HuH-7 (cell line): Measurements from ENCODE around the gene MPHOSPH9.
"Not testable (repeated sequence)": the region's sequence is repeated elsewhere in the genome, so short reads cannot be mapped to it uniquely, and the experiment has no call there.

ENCODE experiments used
- DNase-seq: peaks from one replicate; pipeline ENCODE4 v3.0.0; 2011; ENCODE audit warnings: low spot score

The MPHOSPH9 gene

DNA sequence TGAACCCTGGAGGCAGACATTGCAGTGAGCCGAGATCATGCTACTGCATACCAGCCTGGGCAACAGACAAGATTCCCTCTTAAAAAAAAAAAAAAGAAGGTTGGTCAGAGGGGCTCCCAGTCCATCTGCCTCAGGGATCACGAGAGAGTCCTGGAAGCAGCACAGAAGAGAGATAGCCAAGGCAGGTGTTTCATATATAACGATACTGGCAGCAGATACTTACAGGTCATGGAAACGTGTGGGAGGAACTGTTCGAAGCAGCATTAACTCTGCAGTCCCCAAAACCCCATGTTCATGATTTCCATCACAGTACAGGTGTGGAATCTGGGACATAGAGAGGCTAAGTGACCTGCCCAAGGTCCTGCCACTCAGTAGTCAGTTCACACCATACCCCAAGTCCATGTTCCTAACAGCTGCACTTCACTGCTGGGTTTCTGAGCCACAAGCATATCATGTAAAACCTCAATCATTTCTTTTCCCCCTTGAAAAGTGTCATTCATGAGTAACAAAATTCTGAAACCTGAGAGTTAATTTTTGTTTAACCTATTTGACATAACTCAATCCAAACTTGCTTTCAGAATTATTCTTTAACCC lies 22.0 kb upstream of the MPHOSPH9 start:
- DNase-seq, result no peak

DNA sequence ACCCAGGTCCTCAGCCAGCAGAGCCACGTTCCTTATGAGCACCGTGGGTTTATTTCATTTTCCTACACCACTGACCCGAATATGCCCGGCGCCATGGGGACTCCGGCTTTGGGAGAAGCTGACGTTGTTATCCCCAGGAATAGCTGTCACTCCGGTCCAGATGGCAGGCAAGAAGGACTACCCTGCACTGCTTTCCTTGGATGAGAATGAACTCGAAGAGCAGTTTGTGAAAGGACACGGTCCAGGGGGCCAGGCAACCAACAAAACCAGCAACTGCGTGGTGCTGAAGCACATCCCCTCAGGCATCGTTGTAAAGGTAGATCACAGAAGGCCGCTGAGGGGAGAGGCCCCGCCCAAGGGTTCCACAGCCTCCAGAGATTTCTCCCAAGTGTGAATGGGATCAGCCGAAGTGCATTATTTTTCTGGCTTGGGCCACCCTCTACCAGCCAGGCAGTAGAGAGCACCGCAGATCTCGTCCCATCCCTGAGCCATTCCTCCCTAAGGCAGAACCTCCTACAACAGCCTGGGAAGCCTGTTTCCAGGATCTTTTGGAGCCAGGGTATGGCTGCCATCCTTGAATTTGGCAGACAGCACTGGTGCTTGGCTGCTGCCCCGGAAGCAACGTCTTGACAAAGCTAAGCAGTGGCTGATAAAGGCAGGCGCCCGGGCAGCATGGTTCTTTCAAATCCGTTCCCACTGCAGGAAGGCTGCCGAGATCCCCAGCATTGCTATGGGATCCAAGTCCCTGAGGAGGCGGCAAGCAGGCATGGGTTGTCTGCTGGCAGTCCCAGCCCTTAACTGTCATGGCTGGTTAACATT lies 20.9 kb upstream of the MPHOSPH9 start:
- DNase-seq, result no peak

DNA sequence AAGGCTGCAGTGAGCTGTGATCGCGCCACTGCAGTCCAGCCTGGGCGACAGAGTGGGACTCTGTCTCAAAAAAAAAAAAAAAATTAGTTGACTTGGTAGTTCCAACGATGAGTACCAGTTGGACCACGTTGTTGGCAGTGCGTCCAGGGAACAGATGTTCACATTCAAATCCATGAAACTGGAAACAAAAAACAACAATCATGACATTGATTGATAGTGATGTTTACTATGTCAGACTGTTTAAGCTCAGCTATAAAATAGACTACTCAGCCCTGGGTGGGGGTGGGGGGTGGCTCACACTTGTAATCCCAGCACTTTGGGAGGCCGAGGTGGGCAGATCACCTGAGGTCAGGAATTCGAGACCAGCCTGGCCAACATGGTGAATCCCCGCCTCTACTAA lies 19.4 kb upstream of the MPHOSPH9 start:
- DNase-seq, result not testable (repeated sequence)

DNA sequence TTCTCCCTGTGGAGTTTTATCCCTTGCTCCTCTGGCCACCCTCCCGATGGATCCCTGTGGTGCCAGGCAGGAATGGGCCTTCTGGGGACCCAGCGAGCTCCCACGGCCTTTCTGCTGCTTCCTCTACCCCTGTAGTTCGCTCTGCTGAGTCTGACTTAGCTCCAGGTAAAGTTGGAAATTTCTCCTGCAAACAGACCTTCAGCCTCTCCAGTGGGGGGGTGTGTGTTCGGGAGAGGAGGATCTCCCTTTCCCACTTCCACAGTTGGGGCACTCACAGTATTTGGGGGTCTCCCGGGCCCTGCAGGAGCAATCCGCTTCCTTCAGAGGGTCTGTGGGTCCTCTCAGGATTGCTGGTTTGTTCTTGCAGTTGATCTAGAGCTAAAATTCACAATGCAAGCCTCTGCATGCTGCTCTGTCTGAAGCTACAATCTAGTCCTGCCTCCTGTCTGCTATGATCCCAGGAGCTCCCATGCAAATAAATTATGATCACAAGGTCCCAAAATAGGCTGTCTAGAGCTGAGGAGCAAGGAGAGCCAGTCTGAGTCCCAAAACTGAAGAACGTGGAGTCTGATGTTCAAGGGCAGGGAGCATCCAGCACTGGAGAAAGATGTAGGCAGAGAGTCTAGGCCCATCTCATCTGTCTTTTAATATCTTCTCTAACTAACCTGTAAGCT lies 18.6 kb upstream of the MPHOSPH9 start:
- DNase-seq, result no peak

DNA sequence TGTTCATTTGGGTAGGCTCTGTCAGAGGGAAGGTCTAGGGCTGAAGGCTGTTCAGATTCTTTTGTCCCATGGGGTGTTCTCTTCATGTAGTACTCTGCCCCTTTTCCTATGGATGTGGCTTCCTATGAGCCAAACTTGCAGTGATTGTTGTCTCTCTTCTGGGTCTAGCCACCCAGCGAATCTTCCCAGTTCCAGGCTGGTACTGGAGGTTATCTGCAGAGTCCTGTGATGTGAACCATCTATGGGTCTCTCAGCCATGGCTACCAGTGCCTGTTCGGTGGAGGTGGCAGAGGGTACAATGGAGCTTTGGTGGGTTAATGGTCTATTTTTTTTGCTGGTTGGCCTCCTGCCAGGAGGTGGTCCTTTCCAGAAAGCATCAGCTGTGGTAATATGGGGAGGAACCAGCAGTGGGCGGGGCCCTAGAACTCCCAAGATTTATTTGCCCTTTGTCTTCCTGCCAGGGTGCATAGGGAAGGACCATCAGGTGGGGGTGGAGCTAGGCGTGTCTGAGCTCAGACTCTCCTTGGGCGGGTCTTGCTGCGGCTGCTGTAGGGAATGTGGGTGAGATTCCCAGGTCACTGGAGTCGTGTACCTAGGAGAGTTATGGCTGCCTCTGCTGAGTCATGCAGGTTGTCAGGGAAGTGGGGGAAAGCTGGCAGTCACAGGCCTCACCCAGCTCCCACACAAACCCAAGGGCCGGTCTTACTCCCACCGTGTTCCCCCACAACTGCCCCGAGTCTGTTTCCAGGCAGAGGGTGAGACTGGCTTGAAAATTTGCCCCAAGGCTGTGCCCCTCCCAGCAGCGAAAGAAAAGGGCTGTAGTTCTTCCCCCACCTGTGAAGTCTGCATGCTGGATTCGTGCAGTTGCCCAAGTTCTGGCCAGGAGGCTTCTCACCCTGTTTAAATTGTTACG lies 17.8 kb upstream of the MPHOSPH9 start:
- DNase-seq, result peak; percentile 56

DNA sequence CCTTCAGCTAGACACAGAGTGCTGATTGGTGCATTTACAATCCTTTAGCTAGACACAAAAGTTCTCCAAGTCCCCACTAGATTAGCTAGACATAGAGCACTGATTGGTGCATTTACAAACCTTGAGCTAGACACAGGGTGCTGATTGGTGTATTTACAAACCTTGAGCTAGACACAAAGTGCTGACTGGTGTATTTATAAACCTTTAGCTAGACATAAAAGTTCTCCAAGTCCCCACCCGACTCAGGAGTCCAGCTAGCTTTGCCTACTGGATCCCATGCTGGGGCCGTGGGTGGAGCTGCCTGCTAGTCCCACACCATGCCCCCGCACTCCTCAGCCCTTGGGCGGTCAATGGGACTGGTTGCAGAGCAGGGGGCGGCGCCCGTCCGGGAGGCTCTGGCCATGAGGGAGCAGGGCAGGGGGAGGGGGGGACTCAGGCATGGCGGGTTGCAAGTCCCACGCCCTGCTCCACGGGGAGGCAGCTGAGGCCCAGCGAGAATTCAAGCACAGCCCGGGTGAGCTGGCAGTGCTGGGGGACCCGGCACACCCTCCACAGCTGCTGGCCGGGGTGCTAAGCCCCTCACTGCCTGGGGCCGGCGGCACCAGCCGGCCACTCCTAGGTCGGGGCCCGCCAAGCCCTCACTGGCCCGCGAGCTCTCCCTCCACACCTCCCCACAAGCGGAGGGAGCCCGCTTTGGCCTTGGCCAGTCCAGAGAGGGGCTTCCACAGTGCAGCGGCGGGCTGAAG lies 16.2 kb upstream of the MPHOSPH9 start:
- DNase-seq, result not testable (repeated sequence)

DNA sequence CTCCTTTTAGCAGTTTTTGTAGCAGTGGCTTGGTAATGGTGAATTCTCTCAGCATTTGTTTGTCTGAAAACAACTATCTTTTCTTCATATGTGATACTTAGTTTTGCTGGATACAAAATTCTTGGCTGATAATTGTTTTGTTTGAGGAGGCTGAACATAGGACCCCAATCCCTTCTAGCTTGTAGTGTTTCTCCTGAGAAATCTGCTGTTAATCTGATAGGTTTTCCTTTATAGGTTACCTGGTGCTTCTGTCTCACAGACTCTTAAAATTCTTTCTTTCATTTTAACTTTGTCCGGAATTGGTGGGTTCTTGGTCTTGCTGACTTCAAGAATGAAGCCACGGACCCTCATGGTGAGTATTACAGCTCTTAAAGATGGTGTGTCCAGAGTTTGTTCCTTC lies 15.2 kb upstream of the MPHOSPH9 start:
- DNase-seq, result not testable (repeated sequence)

DNA sequence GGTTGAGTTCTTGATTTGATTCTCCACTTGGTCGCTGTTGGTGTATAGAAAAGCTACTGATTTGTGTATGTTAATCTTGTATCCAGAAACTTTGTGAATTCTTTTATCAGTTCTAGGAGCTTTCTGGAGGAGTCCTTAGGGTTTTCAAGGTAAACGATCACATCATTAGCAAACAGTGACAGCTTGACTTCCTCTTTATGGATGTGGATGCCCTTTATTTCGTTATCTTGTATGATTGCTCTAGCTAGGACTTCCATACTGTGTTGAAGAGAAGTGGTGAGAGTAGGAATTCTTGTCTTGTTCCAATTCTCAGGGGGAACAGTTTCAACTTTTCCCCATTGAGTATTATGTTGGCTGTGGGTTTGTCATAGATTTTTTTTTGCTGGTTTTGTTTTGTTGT lies 12.7 kb upstream of the MPHOSPH9 start:
- no peak for DNase-seq

DNA sequence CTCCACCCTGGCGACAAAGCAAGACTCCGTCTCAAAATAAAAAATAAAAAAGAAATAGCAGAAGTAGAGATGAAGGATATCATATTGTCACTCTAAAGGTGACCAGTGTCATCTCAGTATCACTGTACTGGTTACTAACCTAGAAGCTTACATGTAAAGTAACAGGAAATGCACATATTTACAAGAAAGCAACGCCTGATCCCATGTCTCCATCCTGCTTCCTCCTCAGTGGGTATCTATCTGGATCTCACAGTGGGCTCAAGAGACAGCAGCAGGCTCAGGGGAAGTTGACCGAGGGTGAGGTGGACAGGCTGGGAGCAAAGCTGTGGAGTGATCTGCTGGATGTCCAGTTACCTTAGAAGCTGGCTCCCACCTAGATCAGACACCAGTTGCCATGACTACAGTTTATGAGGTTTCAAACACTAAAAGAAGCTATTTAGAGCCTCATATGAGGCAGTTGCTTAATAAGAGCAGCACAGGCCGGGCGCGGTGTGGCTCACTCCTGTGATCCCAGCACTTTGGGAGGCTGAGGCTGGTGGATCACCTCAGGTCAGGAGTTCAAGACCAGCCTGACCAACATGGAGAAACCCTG lies 10.8 kb upstream of the MPHOSPH9 start:
- no peak for DNase-seq

DNA sequence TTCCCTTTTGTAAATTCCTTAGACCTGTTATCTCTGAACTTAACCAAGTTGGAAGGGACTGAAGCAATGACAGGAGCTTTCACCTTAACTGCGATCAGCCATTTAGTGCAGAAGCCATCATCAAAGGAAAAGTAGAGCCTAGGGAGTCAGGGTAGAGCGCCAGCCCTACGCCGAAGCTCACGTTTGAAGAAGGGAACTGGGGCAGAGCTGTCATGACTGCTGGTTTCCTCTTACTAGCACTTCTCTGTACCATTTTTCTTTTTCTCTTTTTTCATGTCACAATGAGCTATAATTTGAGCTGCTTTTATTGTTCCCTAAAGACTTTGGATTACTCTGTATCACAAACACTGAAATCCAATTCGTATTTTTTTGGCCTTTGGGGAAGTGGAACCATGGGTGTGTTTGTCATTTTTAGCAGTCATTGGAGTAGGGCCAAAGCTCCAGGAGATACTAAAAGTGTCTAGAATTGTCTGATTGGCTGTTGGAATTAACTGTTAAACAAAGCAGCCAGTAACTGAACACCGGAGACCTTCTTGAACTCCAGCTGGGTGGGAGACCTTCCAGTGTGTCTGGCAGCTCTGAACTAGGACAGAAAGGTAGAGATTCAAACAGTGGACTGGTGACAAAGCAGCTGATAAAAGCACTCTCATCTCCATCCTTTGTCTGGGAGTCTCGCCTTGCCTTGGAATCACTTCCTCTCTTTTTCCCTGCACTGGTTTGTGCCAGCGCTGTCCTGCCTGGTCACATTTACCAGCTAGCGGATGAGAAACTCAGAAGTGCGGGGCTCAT lies 9.4 kb upstream of the MPHOSPH9 start:
- no peak for DNase-seq

DNA sequence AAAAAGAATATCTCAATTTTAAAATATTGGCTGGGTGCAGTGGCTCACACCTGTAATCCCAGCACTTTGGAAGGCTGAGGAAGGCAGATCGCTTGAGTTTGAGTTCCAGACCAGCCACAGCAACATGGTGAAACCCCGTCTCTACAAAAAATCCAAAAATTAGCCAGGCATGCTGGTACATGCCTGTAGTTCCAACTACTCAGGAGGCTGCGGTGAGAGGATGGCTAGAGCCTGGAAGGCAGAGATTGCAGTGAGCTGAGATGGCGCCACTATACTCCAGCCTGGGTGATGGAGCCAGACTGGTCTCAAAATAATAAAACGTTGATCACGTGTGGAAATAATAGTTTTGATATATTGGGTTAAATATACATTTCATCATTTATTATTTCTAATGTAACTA lies 6.0 kb upstream of the MPHOSPH9 start:
- no peak for DNase-seq

DNA sequence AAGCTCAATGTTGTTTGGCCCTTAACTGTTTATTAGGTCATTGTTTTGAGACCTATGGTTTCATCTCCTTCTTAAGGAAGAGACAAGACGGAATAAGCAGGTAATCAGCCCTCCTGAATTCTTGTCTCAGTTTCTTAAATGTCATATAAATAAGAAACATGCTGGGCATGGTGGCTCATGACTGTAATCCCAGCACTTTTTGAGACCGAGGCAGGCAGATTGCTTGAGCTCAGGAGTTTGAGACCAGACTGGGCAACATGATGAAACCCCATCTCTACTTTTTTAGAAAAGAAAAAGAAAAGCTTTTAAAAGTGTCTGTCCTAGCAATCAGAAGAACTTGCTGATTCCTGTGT lies 5.4 kb upstream of the MPHOSPH9 start:
- no peak for DNase-seq

DNA sequence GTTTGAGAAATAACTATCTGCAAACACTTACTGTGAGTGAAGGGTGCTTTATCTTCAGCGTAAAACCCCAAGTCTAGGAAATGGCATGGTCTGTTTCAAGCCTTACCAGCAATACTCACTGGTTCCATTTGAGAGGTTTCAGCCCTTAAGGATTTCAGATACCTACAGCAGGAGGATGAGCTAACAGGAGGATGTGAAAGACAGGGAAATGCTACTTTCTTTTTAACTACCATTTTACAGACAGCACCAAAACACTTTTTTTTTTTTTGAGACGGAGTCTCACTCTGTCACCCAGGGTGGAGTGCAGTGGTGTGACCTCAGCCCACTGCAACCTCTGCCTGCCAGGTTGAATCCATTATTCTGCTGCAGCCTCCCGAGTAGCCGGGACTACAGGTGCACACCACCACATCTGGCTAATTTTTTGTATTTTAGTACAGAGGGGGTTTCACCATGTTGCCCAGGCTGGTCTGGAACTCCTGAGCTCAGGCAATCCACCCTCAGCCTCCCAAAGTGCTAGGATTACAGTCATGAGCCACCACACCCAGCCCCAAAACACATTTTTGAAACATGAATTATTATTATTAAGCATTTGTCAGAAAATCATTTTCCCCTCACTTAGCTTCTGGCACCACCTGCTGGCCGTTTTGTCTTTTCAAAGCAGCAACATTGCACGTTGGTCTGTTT lies 4.8 kb upstream of the MPHOSPH9 start:
- no peak for DNase-seq

DNA sequence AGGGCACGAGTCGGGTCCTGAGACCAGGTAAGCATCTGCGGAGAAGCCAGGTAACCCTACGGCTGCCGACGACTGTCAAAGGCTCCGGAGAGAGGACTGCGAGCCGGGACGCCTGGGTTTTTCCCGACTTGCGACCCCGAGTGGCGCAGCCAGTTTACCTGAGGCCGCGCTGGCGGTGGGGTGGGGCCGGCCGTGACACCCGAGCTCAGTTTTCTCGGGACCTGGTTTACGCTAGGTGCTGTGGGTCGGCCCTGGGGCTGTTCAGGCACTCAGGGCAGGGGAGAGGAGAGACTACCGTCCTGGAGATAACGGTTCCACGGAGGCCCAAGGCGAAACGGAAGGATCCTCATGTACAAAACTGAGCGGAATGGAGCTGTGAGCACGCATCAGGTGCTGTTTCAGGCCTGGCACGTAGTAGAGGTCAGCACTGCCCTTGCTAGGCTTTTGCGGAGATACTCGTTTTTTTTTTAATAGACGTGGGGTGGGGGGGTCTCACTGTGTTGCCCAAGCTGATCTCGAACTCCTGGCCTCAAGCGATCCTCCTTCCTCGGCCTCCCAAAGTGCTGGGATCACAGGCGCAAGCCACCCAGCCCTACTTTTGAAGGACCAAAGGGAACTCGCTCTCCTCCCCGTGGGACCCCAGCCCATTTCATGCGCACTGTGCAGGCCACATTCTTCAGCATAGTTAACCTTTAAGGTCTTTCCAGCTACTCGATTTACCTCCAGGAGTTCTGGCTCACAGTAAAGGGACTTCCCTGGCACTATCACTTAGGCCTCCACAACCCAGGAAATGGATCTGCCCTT lies 766 bp upstream of the MPHOSPH9 start:
- DNase-seq, result no peak

DNA sequence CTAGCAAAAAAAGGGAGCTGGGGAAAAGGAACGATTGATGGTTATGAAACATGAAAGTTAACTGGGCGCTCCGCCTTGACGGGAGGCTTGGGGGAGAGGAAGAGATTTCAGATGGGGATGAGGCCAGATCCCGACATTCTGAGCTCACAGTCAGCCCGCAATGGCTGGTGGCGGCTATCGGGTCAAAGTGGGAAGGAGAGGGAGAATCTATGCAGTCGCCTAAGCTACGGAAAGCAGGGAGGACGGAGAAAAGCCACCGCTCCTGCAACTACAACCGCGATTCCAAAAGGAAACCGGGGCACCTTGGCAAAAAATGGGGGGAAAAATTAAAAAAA lies 502 bp downstream of the MPHOSPH9 start:
- DNase-seq, result peak; percentile 30

DNA sequence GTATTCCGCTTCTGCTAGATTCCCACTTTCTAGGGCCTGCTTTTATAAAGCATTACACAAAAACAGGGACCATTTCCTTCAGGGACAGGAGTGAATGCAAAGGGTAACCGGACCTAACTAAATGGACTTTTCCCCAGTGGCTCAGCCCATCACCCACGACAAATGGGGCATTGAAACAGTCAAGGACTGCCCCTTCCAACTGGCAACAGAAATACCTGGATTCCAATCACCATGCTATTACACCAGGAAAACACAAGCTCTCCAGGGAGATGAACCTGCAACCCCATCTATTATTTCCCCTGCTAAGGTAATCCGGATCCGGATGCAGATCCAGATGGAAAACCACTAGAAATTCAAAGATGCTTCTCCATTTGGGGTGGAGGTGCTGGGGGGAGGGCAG lies 1.0 kb downstream of the MPHOSPH9 start:
- peak; percentile 30 for DNase-seq

DNA sequence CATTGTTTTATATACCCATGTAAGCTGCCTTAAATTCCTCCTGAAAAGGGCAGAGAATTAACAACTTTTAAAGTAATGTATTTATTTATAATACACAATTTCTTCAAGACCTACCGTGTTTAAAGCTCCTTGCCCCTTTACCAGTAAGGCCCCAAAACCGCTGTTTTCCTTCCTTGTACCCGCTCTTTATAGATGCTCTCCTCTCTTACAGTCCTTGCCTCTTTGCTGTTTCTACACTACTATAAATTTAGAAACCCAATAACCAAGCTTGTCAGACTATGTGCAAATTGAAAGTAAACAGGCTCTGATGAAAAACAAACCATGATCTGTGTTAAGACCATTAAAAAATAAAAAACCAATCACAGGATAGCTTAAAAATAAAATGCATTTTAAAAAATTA lies 3.9 kb downstream of the MPHOSPH9 start:
- no peak for DNase-seq

DNA sequence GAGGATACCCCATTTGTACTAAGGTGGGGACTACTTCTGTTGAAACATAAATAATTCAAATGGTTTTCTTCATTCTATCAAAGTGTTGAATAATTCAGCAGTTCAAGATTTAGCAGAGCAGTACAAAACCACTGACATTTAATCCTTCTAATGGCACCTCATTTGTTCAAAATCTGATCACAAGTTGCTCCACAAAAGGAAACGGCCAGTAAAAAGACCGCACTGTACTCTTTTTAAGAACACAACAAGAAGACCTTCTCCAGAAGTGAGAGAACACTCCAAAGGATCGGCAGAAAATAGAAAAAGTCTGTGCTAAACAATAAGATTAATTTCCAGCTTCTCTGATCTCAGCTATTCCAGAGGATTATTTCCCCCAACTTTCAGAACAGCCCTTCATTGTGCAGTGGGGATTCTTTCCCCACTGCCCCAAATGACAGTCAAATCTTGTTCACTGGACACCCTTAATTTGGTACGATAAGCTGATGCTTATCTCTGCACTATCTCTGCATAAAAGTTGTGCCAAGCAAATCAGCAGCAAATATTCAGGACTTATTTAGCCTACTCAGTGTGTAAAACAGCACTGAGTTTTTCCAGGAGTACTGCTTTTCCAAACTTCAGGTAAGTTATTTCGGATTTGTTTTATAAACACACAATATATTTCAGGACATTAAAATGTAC lies 5.2 kb downstream of the MPHOSPH9 start:
- DNase-seq, result no peak

DNA sequence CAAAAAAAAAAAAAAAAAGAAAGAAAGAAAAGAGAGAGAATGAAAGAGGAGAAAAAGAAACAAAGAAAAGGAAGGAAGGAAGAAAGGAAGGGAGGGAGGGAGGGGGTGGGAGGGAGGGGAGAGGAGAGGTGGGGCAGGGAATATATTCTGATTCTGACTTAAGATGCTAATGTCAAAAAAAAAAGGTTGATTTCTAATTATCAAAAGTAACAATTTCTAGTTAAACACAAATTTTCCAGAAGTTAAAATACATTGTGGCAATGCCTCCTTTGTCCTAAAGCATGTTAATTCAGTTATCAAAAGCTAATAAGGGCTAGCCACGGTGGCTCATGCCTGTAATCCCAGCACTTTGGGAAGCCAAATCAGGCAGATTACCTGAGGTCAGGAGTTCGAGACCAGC lies 7.5 kb downstream of the MPHOSPH9 start:
- no peak for DNase-seq
